Spleen (tissue), 7 donors: ENCODE results near the gene INF2.
A peak's percentile ranks its signal among the peaks of the same experiment; 100 is the strongest.

Experiments
- CTCF ChIP-seq, 11 experiments: fragments of 200-600 bp in 7 of 11; fragments of 450-650 bp in 4 of 11; sonication (generic) in 4 of 11; IDR thresholded peaks in 8 of 11; conservative IDR thresholded peaks in 3 of 11; 1 replicate in 7 of 11; 2 replicates in 4 of 11; pipeline versions ENCODE4 v1.4.0 to v1.8.0; 2016 to 2021; ENCODE audit warnings: antibody characterized with exemption in 11 of 11, inconsistent platforms in 4 of 11, mild to moderate bottlenecking in 1 of 11
- POLR2AphosphoS5 ChIP-seq, 3 donors: sonication (generic); formaldehyde crosslinking; IDR thresholded peaks; one replicate each; pipeline ENCODE4 v1.5.1; 2017; ENCODE audit warnings: antibody characterized with exemption in 3 of 3
- donor health status: DM: no; HTN: no; CAD: no; lungs with moderate emphysema.
- donor health status: DM: no; HTN: no; CAD: no.
- donor health status: DM: no; HTN: no; CAD: no.

GRCh38 chr14:104725772-104726548 is 36.5 kb downstream of the INF2 start:
- TF ChIP-seq CTCF (IDR thresholded peaks at IDR 0.05 in 8 of 11, conservative IDR thresholded peaks at IDR 0.05 in 3 of 11) (no peak), POLR2AphosphoS5 (IDR thresholded peaks at IDR 0.05) (peak in 1 of 3 donors; percentile 3)
